HG03460 (cell line): ENCODE data around the gene TTC9.
"Not testable (repeated sequence)": the region's sequence is repeated elsewhere in the genome, so short reads cannot be mapped to it uniquely, and the experiment has no call there.

Source experiments
- ATAC-seq: cut with Tn5 transposase; IDR thresholded peaks from one replicate; pipeline ENCODE4 v1.9.1; 2021; ENCODE audit not compliant: unreplicated experiment

Gene TTC9

DNA sequence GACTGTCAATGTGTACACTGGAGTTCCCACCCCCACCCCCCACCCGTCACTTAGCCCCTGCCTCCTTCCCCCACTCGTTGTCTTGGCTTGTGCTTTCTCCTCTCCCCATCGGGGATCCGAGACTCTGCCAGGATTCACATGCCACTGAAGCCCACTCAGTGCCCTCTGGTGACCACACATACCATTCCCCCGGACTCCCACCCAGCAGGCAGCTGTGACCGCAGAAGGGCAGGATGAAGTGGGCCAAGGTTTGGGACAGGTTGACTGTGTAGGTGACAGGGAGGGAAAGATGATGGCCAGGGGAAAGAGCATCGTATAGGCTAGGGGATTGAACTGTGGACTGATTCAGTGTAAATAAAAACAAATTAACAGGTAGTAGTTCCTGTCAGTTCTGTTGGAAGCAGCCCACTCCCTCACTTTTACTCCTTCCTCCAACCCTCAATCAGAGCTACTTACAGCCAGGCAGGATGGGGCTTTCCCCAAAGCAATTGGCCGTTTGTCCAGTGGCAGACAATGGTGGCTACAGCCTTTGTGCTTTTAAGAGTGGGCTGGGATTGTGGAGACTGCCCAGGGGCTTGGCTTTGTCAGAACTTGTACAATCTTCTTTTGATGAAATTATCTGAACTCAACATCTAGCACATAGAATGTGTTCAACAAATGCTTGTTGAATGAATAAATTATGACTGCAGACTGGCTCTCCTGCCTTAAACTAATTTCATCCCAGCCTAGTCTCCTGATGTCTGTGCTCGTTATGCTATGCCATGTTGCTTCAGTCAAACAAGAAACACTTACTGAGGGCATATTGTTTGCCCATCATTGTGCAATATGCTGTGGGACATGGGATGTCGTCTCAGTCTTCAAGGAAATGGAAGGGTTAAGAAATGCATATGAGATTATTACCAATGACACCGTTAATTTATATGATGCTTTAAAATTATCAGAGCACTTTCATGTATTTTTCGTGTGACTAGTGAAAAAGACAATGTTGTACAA, 30.2 kb downstream of the TTC9 start:
- ATAC-seq, result no peak

GRCh38 chr14:70677341-70677740, 35.6 kb downstream of the TTC9 start:
- ATAC-seq, result no peak

GRCh38 chr14:70680748-70681147, 39.0 kb downstream of the TTC9 start:
- no peak for ATAC-seq

GRCh38 chr14:70683983-70684382, 42.3 kb downstream of the TTC9 start:
- no peak for ATAC-seq

GRCh38 chr14:70685474-70686197, 43.9 kb downstream of the TTC9 start:
- no peak for ATAC-seq

GRCh38 chr14:70692210-70692609, 50.5 kb downstream of the TTC9 start:
- no peak for ATAC-seq

DNA sequence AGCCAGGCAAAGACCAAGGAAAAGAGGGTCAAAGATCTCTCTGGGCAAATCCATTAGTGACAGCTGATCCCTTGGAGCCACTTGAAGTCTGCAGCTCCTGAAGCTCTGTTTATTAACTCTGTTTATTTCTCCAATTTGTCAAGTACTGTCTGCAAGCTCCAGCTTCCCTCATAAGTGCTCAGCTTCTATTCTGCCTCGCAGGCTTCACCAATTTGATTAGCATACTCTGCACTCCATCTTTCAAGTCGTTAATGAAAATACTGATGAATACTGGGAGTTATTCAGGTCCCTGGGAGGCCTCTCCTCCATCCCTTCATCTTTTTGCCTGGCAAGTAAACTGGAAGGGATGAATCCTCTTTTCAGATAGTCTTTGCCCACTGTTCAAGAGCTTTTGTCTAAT, 54.3 kb downstream of the TTC9 start:
- ATAC-seq, result no peak

DNA sequence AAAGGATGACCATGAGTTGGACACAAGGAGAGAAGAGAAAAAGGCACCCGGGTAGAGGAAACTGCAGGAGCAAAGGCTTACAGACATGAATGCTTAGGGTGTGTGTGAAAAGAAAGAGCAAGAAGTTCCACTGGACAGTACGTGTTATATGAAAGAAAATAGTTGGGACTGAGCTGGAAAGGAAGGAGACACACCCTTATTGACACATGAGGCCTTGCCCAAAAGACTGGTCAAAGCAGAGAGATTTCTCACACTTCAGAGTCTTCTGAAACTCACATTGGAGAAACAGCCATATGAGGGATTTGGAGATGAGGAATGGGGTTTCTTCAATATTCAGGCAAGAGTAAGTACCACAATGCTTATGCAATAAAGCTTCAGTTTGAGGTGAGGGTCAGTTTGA, 56.0 kb downstream of the TTC9 start:
- ATAC-seq, result no peak

- ATAC-seq, result no peak
Measured at GRCh38 chr14:70698288-70698687, 56.6 kb downstream of the TTC9 start.

DNA sequence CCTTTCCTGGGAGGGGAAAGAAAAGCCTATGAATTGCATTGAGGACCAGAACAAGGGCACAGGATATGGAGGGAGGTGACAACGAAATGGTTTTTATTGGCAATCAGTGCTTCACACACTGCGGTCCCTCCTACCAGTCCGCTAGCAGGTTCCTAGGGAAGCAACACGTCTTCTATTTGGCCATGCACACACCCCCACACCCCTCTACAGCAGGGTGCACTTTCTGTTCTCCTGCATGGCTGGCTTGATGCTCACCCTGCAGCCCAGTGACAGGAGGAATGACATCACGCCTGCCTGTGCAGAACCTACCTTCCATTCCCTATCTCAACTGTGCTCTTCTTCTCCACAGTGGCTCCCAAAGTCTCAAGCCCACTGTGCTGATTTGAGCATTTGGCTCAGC, 57.9 kb downstream of the TTC9 start:
- no peak for ATAC-seq

DNA sequence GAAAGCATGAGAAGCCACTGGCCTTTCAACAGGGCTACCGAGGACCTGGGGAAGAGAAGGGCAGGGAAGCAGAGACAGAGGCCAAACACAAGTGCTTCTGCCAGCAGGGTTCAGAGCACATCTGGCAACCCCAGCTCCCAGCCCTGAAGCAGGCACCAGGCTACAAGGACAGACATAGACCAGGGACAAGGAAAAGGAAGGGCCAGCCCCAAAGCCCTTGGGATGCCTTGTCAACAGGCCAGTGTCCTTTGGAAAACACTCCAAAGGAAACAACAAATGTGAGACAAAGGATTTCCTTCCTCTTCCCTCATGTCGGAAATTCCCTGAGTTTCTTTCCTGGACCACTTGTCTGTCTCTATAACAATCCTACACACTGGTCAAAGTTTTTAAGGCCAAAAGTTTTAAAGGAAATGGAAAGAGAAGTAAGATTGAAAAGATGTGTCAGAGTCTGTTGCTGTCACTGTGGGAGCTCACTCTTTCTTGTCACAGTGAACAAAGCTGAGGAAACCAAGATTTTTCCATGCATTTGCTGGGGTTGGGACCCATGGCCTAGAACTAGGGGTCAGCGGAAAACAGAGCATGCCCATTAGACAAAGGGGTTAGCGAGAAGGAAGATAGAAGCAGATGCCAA, 59.4 kb downstream of the TTC9 start:
- ATAC-seq, result no peak

GRCh38 chr14:70701610-70702009, 59.9 kb downstream of the TTC9 start:
- no peak for ATAC-seq

DNA sequence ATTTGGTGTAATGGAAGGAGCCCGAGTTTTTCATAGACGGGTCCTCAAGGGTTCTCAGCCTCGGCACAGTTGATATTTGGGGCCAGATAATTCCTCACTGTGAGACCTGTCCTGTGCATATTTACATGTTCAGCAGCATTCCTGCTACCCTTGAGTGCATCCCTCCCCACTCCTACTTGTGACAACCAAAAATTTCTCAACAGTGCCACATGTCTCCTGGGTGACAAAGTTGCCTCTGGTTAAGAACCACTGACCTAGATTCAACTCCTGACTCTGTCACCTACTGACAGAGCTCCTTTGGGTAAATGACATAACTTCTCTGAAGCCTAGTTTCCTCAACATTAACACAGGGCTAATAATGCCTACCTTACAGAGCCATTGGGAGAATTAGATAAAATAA, 60.4 kb downstream of the TTC9 start:
- ATAC-seq, result no peak

GRCh38 chr14:70703621-70704168, 62.0 kb downstream of the TTC9 start:
- not testable (repeated sequence) for ATAC-seq

GRCh38 chr14:70704960-70705359, 63.2 kb downstream of the TTC9 start:
- no peak for ATAC-seq

DNA sequence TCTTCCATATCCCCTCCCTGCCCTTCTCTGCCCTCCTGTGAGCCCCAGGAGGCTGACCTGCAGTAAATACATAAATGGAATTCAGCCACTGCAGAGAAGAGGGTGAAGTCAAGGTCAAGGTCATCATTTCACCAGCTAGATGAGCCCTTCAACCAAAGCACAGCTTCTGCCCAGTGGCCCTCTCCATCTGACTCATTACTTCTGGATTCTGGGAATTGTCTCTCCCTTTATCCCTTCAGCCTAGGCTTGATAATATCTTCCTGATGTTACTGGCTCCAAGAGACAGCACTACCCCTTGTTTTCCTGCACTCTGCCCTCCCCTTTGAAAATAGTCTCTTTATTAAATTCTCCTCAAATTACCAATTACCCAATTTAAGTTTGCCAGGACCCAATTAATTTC, 64.5 kb downstream of the TTC9 start:
- no peak for ATAC-seq

GRCh38 chr14:70707138-70708038, 65.7 kb downstream of the TTC9 start:
- peak; percentile 87 for ATAC-seq

- no peak for ATAC-seq
Measured at GRCh38 chr14:70708717-70709570, 67.2 kb downstream of the TTC9 start.

DNA sequence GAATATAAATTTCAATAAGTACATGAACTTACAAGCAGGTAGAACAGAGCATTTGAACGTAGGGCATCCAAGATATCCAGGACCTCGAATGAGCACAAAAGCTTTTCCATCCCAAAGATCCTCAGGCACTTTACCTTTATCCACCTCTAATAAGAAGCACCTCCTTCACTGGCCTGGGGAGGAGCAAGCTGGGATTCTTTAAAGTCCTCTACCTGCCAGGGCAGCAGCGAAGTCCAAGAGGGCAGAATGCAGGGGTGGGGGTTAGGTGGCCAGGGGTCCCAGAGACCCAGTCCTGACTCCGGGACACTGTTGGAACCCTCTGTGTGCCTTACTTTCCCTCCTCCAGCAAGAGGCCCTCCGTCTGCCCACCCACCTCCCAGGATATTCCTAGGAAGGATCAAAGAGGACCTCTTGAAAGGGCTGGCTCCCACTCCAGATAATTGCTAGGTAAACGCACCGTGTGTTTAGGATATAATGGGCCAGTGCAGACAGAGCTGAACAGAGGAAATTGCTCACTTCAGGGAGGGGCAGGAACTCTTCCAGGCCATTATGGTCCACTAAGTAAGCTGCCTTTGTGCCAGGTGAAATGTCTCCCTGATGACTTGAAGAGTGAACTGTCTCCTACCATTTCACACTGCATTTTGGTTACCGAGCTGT, 68.1 kb downstream of the TTC9 start:
- no peak for ATAC-seq
